H1 (cell line): ENCODE measurements around the gene REXO5. TPM values are rescaled to one million over a fixed set of nuclear protein-coding genes. Genes with fewer than 3 reads are reported as not detected.

Experiments used
- CBX5 ChIP-seq: fragments of 300-800, 300-1000 bp; sonication (generic); IDR thresholded peaks from 2 replicates; pipeline ENCODE4 v1.7.1; 2016; ENCODE audit warnings: antibody characterized with exemption, low read length, low read depth
- EZH2 ChIP-seq: fragments of 200-600 bp; sonication (generic); IDR thresholded peaks from 2 replicates; pipeline ENCODE4 v1.7.1; 2012; ENCODE audit warnings: low read depth, mild to moderate bottlenecking, moderate library complexity, low read length, inconsistent platforms; ENCODE audit not compliant: severe bottlenecking
- PHF8 ChIP-seq: fragments of 200-600 bp; sonication (generic); conservative IDR thresholded peaks from 2 replicates; pipeline ENCODE4 v1.7.1; 2012; ENCODE audit warnings: low read depth, mild to moderate bottlenecking, inconsistent platforms, low read length, moderate library complexity
- SRF ChIP-seq: IDR thresholded peaks from 2 replicates; pipeline ENCODE4 v1.6.1; 2011; ENCODE audit warnings: mild to moderate bottlenecking, low read depth, low read length, moderate library complexity
- TAF1 ChIP-seq: IDR thresholded peaks from 2 replicates; pipeline ENCODE4 v1.6.1; 2011; ENCODE audit warnings: mild to moderate bottlenecking, low read depth, low read length
- TBP ChIP-seq: IDR thresholded peaks from 2 replicates; pipeline ENCODE4 v1.6.1; 2011; ENCODE audit warnings: low read depth, low read length, improper control_type of control experiment
- polyA plus RNA-seq, 7 experiments: library from polyadenylated mRNA; depleted of rRNA in 3 of 7; stranded (reverse) in 5 of 7; unstranded in 2 of 7; fragments of >200 nt in 5 of 7; fragments of 200-250 nt in 2 of 7; gene quantifications; 1 replicate in 5 of 7; 2 replicates in 1 of 7; 4 replicates in 1 of 7; pipeline versions ENCODE4 v1.2.1 to v1.2.3, GENCODE V29; 2011 to 2013; ENCODE audit warnings: missing spikeins in 2 of 7, mixed read lengths in 2 of 7
- total RNA-seq: library from RNA; stranded (reverse); fragmentation: NEBNext Ultra II Directional; extraction: Animal tissue kit (Norgen Biotek cat#: 25700); gene quantifications from 2 replicates; pipeline ENCODE4 v1.2.1, GENCODE V29; 2021

Gene REXO5
- total and polyA plus RNA-seq, 2 of the 8 experiments (the other 6 are each of a cell fraction or from before 2014, with no cell fraction given) = 2.4 to 8.9 TPM

DNA sequence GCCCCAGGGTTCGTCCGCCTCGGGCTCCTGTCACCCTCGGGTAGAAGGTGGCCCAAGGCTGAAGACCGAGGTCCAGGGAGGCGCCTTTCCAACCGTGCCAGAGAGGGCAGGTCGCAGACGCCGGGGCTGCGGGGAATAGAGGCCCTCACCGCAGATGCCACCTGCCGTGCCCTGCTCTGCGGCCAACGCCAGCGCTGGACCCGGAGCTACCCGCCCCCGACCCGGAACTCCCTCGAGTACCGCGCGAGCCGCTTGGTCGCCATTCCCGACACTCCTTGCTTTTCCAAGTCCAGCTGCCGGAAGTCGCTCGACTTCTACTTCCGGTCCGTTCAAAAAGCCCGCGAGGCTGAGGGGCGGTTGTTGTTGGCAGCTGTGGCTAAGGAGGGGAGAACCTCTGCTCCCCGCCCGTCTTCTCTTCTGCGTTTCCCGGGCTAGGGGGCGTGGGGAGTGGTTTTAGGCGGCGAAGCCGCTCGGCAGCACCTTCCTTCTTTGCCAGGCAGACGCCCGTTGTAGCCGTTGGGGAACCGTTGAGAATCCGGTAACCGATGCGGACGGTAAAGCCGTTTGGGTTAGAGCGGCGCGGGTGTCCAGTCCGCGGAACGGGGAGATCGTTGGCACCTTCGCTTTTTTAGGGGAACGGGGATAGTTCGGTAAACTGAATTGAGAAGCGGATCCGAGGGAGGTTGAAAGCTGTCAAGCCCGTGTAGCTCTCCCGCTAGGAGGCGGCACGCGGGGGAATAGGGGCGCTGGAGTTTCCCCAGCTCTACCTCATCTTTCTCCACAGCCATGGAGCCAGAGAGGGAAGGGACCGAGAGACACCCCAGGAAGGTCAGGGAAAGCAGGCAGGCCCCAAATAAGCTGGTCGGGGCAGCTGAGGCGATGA is at the start of gene REXO5, which contains the start of gene ERI2 (continued):
- TF ChIP-seq PHF8 (peak; percentile 72), EZH2 (no peak), TAF1 (peak; percentile 93), SRF (no peak), TBP (peak; percentile 92), CBX5 (no peak)
